ENCODE results near the gene IGSF21.

DNA sequence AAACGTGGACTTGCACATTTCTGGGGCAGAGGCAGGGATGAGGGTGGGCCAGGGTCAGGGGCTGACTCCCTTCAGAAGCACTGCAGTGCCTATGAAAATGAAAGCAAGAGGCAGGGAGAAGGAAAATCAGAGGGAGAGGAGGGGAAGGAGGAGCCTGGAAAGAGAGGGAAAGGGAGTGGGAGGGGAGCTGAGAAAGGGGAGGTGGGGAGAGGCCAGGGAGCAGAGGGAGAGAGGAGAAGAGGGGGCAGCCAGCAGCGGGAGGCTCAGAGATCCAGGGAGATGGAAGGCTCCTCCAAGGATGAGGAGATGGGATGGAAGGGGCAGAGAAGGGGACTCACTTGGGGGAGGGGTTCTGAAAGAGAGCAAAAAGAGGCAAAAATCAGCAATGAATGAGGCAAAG, 276.9 kb downstream of the IGSF21 start:
- no peak for TF ChIP-seq CTCF (IDR thresholded peaks at IDR 0.05; ENCODE audit: low read depth, low read length, poor library complexity, severe bottlenecking)
- no peak for TF ChIP-seq EZH2phosphoT487 (IDR thresholded peaks at IDR 0.05; ENCODE audit: borderline replicate concordance, low read length)
